CD14-positive monocyte (primary cell): ENCODE measurements around the gene RBMS3. TPM values are rescaled to one million over a fixed set of nuclear protein-coding genes. Genes with fewer than 3 reads are reported as not detected.

Experiments
- DNase-seq, 3 donors: peaks; one replicate each; pipeline ENCODE4 v3.0.0-alpha.2; 2011 to 2022
- H2AFZ ChIP-seq: 2 replicates; pipeline ENCODE4 v1.6.0; 2012; ENCODE audit warnings: mild to moderate bottlenecking, low read depth, low read length, inconsistent platforms; ENCODE audit not compliant: insufficient read depth, poor library complexity, severe bottlenecking
- H3K27ac ChIP-seq, 2 donors: 1 replicate in 1 of 2; 2 replicates in 1 of 2; pipeline ENCODE4 v1.5.1; 2012 to 2013; ENCODE audit warnings: low read length in 2 of 2, control low read depth in 1 of 2, inconsistent platforms in 1 of 2, low read depth in 1 of 2, mild to moderate bottlenecking in 1 of 2
- H3K27me3 ChIP-seq, 2 donors: one replicate each; pipeline versions ENCODE4 v1.6.0 to v1.6.1; 2011 to 2013; ENCODE audit warnings: low read length in 2 of 2; ENCODE audit not compliant: control insufficient read depth in 2 of 2, insufficient read depth in 2 of 2
- H3K36me3 ChIP-seq, 2 donors: replicated peaks in 1 of 2; 1 replicate in 1 of 2; 2 replicates in 1 of 2; pipeline versions ENCODE4 v1.5.1 to v1.6.1; 2012 to 2013; ENCODE audit warnings: low read length in 2 of 2, control low read depth in 1 of 2, inconsistent platforms in 1 of 2, mild to moderate bottlenecking in 1 of 2; ENCODE audit not compliant: insufficient read depth in 2 of 2, control insufficient read depth in 1 of 2
- H3K4me1 ChIP-seq, 2 donors: 1 replicate in 1 of 2; 2 replicates in 1 of 2; pipeline versions ENCODE4 v1.5.1 to v1.6.1; 2012 to 2013; ENCODE audit warnings: low read length in 2 of 2, control low read depth in 1 of 2, inconsistent platforms in 1 of 2, mild to moderate bottlenecking in 1 of 2, moderate library complexity in 1 of 2; ENCODE audit not compliant: insufficient read depth in 2 of 2, control insufficient read depth in 1 of 2
- H3K4me2 ChIP-seq: replicated peaks from 2 replicates; pipeline ENCODE3; 2012; ENCODE audit warnings: low read length, moderate library complexity, mild to moderate bottlenecking; ENCODE audit not compliant: poor library complexity, severe bottlenecking; ENCODE audit errors: extremely low read depth
- H3K4me3 ChIP-seq, 3 experiments: fragments of 200-600 bp in 1 of 3; sonication (generic) in 1 of 3; replicated peaks in 1 of 3; 1 replicate in 2 of 3; 2 replicates in 1 of 3; pipeline ENCODE4 v1.5.1; 2011 to 2013; ENCODE audit warnings: low read length in 3 of 3, mild to moderate bottlenecking in 3 of 3, control low read depth in 2 of 3, low read depth in 2 of 3, inconsistent platforms in 1 of 3, moderate library complexity in 1 of 3
- H3K79me2 ChIP-seq: 2 replicates; pipeline ENCODE4 v1.6.0; 2012; ENCODE audit warnings: mild to moderate bottlenecking, control low read depth, inconsistent platforms, low read length, moderate library complexity; ENCODE audit not compliant: insufficient read depth
- H3K9ac ChIP-seq: 2 replicates; pipeline ENCODE4 v1.6.0; 2017; ENCODE audit warnings: low read length, mild to moderate bottlenecking; ENCODE audit not compliant: insufficient read depth, poor library complexity, severe bottlenecking
- H3K9me3 ChIP-seq, 2 donors: replicated peaks in 1 of 2; 1 replicate in 1 of 2; 2 replicates in 1 of 2; pipeline versions ENCODE4 v1.5.1 to v1.6.1; 2012 to 2013; ENCODE audit warnings: low read length in 2 of 2, control low read depth in 1 of 2; ENCODE audit not compliant: control insufficient read depth in 1 of 2, insufficient read depth in 1 of 2
- H4K20me1 ChIP-seq: 2 replicates; pipeline ENCODE4 v1.6.0; 2012; ENCODE audit warnings: mild to moderate bottlenecking, low read length, control low read depth, moderate library complexity; ENCODE audit not compliant: insufficient read depth
- H3K27ac Mint-ChIP-seq, 7 donors: one replicate each; pipeline ENCODE4 v1.8.0; 2020; ENCODE audit warnings: mild to moderate bottlenecking in 7 of 7, mixed read lengths in 7 of 7, moderate library complexity in 6 of 7, inconsistent platforms in 2 of 7
- H3K27me3 Mint-ChIP-seq, 3 donors: one replicate each; pipeline ENCODE4 v1.8.0; 2021 to 2022; ENCODE audit warnings: low read depth in 3 of 3, mild to moderate bottlenecking in 3 of 3, mixed read lengths in 3 of 3, moderate library complexity in 3 of 3, inconsistent platforms in 1 of 3
- H3K36me3 Mint-ChIP-seq, 2 donors: one replicate each; pipeline ENCODE4 v1.8.0; 2020; ENCODE audit warnings: mixed read lengths in 2 of 2, inconsistent platforms in 1 of 2, mild to moderate bottlenecking in 1 of 2
- H3K4me1 Mint-ChIP-seq: one replicate; pipeline ENCODE4 v1.8.0; 2020; ENCODE audit warnings: mild to moderate bottlenecking, mixed read lengths
- H3K4me3 Mint-ChIP-seq, 2 donors: one replicate each; pipeline ENCODE4 v1.8.0; 2020; ENCODE audit warnings: mild to moderate bottlenecking in 2 of 2, mixed read lengths in 2 of 2, moderate library complexity in 1 of 2
- H3K9me3 Mint-ChIP-seq, 7 donors: one replicate each; pipeline ENCODE4 v1.8.0; 2020 to 2022; ENCODE audit warnings: mixed read lengths in 7 of 7, mild to moderate bottlenecking in 6 of 7, moderate library complexity in 6 of 7, inconsistent platforms in 2 of 7
- WGBS: methylation state at CpG from one replicate; pipeline ENCODE4 v1.1.5; 2013; ENCODE audit warnings: missing lambda C conversion rate; ENCODE audit not compliant: insufficient coverage; 5-methylcytosine and 5-hydroxymethylcytosine counted together
- intact Hi-C, 2 donors: fragments of 100-400 bp; cut with micrococcal nuclease; formaldehyde crosslinking; loops; one replicate each; pipeline versions ENCODE4 v1.15.0 to v1.15.1; 2023
- polyA plus RNA-seq, 3 donors: library from polyadenylated mRNA; depleted of rRNA in 1 of 3; unstranded in 2 of 3; stranded (reverse) in 1 of 3; fragments of 300-500 nt in 2 of 3; fragments of >200 nt in 1 of 3; fragmentation: Illumina TruSeq in 2 of 3; gene quantifications; 1 replicate in 2 of 3; 2 replicates in 1 of 3; pipeline ENCODE4 v1.2.3, GENCODE V29; 2012 to 2021
- TF ChIP-seq, protein P1 (sequence below): fragments of 200-600 bp; IDR thresholded peaks from one replicate; pipeline ENCODE4 v1.8.0; 2022; ENCODE audit warnings: antibody characterized with exemption, mild to moderate bottlenecking

Gene RBMS3
- polyA plus RNA-seq, 3 donors: not detected

DNA sequence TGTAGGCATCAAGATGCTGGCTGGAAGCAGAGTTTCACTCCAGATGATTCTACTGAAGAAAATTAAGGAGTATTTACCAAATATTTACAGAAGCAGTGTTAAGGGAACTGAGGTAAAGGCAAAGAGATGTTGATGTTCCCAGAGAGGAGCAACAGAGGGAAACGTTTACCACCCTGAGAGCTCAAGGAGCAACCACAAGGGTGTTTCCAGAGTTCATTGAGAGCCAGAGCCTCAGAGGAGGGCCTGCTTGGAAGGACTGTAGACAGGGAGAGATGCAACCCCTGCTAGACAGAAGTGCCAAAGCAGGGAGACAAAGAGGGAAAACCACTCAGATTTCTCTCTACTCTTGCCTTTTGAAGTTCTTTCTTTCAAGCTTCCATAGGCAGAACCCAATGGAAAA is 474.5 kb downstream of the RBMS3 start:
- H3K9me3 Mint-ChIP-seq: no peaks in the 10 kb centered on the region
- no peak overlapping the region for H3K9ac ChIP-seq

DNA sequence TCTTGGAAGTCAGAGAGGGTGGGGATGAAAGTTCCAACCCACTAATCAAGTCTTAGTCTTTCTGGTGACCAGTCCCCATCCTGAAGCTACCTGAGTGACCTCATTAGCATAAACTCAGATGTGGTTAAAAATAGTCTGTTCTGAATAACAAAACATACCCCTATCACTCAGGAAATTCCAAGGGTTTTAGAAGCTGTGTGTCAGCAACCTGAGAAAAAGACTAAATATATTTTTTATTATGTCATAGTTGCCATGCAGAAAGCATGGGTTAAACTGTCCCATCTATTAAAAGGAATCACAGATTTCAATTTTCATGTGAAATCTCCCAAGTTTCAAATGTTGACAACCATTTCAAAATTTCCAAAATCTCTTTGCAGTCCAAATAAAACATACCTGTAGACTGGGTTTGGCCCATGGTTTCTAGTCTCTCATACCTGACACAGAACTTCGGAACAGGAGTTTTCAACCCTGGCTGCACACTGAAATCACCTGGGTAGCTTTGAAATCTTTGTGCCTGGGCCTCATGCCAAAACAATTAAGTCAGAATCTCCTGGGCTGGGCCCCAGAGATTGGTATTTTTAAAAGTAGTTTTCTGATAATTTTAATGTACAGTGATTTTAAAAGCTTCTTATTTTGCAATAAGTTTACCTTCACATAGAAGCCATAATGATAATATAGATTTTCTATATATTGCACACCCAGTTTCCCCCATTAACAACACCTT is 476.3 kb downstream of the RBMS3 start:
- no peak overlapping the region for H3K4me2 ChIP-seq
- Mint-ChIP-seq H3K36me3 (no peaks in the 10 kb centered on the region), H3K4me3 (no peak overlapping the region), H3K27me3 (peaks cover 0 to 4% (median 0%) of the 10 kb centered on the region in 3 donors), H3K9me3 (no peaks in the 10 kb centered on the region), H3K27ac (no peak overlapping the region), H3K4me1 (peaks cover 29% of the 10 kb centered on the region)
- TF ChIP-seq, protein P1, sequence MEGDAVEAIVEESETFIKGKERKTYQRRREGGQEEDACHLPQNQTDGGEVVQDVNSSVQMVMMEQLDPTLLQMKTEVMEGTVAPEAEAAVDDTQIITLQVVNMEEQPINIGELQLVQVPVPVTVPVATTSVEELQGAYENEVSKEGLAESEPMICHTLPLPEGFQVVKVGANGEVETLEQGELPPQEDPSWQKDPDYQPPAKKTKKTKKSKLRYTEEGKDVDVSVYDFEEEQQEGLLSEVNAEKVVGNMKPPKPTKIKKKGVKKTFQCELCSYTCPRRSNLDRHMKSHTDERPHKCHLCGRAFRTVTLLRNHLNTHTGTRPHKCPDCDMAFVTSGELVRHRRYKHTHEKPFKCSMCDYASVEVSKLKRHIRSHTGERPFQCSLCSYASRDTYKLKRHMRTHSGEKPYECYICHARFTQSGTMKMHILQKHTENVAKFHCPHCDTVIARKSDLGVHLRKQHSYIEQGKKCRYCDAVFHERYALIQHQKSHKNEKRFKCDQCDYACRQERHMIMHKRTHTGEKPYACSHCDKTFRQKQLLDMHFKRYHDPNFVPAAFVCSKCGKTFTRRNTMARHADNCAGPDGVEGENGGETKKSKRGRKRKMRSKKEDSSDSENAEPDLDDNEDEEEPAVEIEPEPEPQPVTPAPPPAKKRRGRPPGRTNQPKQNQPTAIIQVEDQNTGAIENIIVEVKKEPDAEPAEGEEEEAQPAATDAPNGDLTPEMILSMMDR: no peak
- intact Hi-C loops: no loop called here
- H4K20me1 ChIP-seq: no peaks in the 10 kb centered on the region
- no peaks in the 10 kb centered on the region for H3K27me3 ChIP-seq
- H3K4me3 ChIP-seq: no peak overlapping the region
- 100% methylated on average over 1 of the region's 1 CpG for WGBS
- DNase-seq: no peak
- no peak overlapping the region for H3K27ac ChIP-seq
- no peaks in the 10 kb centered on the region for H3K79me2 ChIP-seq
- no peak overlapping the region for H2AFZ ChIP-seq
- peaks cover 25 to 27% of the 10 kb centered on the region in 2 donors for H3K4me1 ChIP-seq
- H3K9me3 ChIP-seq: no peaks in the 10 kb centered on the region
- H3K9ac ChIP-seq: no peak overlapping the region
- H3K36me3 ChIP-seq: no peaks in the 10 kb centered on the region

More for the DNA sequence above, 474.5 kb downstream of the RBMS3 start:
- H3K4me2 ChIP-seq: no peak overlapping the region
- no peaks in the 10 kb centered on the region for H3K36me3 ChIP-seq
- no CpG with 5 or more reads among the region's 1 CpG for WGBS
- intact Hi-C loops: no loop called here
- TF ChIP-seq, protein P1: no peak
- H3K4me1 Mint-ChIP-seq: peaks cover 34% of the 10 kb centered on the region
- no peaks in the 10 kb centered on the region for H3K79me2 ChIP-seq
- no peak overlapping the region for H3K27ac ChIP-seq
- no peaks in the 10 kb centered on the region for H4K20me1 ChIP-seq
- H3K4me3 Mint-ChIP-seq: no peak overlapping the region
- no peaks in the 10 kb centered on the region for H3K9me3 ChIP-seq
- no peak overlapping the region for H3K27ac Mint-ChIP-seq
- DNase-seq: no peak
- no peak overlapping the region for H3K4me3 ChIP-seq
- no peaks in the 10 kb centered on the region for H3K36me3 Mint-ChIP-seq
- H3K4me1 ChIP-seq: peaks cover 25 to 27% of the 10 kb centered on the region in 2 donors
- H2AFZ ChIP-seq: no peak overlapping the region
- H3K27me3 Mint-ChIP-seq: peaks cover 0 to 2% (median 2%) of the 10 kb centered on the region in 3 donors
- H3K27me3 ChIP-seq: no peaks in the 10 kb centered on the region
